AG08396 (cell line): Measurements from ENCODE around the gene NDUFAF3.

Experiments used
- DNase-seq: peaks from one replicate; pipeline ENCODE4 v3.0.0; 2012; ENCODE audit warnings: low spot score, mixed read lengths

NDUFAF3 gene, protein sequence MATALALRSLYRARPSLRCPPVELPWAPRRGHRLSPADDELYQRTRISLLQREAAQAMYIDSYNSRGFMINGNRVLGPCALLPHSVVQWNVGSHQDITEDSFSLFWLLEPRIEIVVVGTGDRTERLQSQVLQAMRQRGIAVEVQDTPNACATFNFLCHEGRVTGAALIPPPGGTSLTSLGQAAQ

GRCh38 chr3:49021813-49022687 is at the start of gene NDUFAF3:
Gene NDUFAF3, plus strand, starts transcription at chr3:49022121. Its CDS starts 24 bp downstream, at chr3:49022145.
- DNase-seq, result peak; percentile 94

- DNase-seq, result no peak
These were observed 47.7 kb upstream of the NDUFAF3 start for GRCh38 chr3:48974076-48974864.

DNA sequence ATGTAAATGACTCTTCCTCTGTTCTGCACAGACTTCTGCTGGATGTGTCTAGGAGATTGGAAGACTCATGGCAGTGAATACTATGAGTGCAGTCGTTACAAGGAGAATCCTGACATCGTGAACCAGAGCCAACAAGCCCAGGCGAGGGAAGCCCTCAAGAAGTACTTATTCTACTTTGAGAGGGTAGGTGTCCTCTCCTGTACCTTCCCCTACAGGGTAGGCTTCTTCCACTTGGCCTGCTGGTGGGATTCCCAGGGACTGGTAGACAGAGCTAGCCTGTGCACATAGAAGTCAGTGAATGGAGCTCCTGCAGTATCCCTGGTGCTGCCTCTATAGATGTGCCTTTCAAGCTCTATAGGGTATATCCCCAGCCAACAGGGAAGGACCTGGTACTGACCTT is 42.5 kb upstream of the NDUFAF3 start:
- DNase-seq, result no peak

DNA sequence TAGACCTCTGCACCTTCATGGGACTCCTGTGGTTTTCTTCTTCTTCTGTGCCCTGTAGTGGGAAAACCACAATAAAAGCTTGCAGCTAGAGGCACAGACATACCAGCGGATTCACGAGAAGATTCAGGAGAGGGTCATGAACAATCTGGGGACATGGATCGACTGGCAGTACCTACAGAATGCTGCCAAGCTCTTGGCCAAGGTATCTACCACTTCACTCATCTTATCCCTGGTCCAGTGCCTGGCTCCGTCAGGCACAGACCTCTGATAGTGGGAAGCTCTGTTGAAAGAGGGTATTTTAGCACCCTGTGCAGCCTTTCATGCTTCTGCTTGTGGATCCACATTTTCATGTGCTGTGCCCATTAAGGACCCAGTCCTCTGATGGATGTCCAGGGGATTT is 41.6 kb upstream of the NDUFAF3 start:
- no peak for DNase-seq

GRCh38 chr3:48982016-48982415 is 39.9 kb upstream of the NDUFAF3 start:
- no peak for DNase-seq

DNA sequence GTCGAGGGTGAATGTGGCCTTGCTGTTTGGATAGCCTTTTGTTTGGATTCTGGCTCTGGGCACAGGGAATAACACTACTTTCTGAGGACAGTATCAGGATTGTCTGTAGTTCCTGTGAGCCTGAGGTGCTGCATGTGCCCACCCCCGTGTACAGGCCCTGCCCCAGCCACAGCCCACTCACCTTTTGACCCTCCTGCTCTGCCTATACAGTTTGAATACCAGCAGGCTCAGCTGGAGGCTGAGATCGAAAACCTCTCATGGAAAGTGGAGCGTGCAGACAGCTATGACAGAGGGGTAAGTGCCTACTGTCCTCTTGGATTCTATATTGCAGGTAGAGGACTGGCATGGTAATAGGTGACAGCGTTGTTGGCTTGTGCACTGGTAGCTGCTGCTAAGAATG is 39.2 kb upstream of the NDUFAF3 start:
- no peak for DNase-seq

DNA sequence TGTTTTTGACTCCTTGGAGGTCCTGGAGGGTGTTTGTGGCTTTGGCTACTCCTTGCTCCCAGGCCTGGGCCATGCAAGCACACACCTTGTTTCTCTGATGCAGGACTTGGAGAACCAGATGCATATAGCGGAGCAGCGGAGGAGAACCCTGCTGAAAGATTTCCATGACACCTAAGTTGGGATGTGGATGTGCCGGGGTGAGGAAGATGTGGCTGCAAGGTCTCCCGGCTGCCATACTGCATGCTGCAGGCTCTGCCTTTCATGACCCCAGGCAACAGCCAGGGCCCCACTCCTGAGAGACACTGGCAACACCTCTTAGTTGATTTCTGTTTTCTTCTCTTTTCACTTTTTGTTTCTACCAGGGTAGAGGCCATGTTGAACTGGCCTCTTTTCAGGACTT is 38.8 kb upstream of the NDUFAF3 start:
- DNase-seq, result no peak

GRCh38 chr3:48984663-48985062 is 37.3 kb upstream of the NDUFAF3 start:
- DNase-seq, result no peak

DNA sequence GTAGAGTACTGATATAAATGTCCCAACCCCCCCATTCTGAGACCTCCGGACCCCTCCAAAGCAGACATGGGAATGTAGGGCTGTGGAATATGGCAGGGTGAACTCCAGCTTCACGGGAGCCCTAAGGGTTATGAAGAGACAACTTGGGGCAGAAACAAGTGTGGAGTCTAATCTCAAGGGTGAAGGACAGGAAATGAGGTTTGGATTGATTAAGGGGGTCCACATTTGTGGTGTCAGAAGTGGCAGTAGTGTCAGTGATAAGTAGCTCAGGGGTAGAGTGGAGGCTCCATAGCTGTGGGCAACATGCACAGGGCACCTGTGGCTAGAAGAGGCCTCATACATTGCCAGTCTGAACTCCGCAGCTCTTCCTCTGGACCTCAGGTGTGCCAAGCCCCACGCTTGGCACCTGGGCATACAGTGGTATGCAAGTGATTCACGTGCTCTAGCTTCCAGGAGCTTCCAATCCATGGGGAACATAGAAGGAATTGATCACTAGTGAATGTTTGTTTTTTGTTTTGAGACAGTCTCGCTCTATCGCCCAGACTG is 36.0 kb upstream of the NDUFAF3 start:
- no peak for DNase-seq

DNA sequence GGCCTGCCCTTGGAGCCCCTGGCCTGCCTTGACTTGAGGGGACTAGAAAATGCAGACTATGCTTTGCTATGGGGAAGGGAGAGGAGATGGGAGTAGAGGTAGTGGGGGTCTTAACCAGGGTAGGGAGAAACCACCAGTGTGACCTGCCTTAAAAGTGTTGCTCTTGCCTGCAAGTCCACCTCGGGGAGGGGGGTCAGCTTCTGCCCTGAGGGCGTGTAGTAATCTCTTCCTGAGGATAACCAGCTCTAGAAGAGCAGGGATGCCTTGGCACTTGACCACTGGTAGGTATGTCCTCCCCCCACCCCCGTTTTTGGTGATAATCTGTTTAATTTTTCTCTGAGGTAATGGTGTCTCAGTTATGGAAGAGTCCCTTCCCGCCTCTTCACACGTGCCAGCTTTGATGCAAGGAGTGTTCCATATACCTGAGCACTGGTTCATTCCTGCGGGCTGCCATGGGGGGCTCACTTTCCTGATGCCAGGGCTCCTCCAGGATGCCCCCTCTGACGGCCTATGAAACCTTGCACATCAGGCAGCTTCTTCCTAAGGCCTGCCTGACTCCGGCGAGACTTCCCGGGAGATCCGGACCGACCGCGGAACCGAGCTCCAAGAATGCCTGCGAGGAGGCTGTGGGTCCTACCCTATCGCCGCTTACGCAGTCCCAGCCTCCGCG is 32.7 kb upstream of the NDUFAF3 start:
- DNase-seq, result no peak

- peak; percentile 92 for DNase-seq
These were observed 31.9 kb upstream of the NDUFAF3 start, which contains the start of gene P4HTM for GRCh38 chr3:48989796-48990635. Gene P4HTM, plus strand, starts transcription at chr3:48990241. Its CDS starts 16 bp downstream, at chr3:48990257.

DNA sequence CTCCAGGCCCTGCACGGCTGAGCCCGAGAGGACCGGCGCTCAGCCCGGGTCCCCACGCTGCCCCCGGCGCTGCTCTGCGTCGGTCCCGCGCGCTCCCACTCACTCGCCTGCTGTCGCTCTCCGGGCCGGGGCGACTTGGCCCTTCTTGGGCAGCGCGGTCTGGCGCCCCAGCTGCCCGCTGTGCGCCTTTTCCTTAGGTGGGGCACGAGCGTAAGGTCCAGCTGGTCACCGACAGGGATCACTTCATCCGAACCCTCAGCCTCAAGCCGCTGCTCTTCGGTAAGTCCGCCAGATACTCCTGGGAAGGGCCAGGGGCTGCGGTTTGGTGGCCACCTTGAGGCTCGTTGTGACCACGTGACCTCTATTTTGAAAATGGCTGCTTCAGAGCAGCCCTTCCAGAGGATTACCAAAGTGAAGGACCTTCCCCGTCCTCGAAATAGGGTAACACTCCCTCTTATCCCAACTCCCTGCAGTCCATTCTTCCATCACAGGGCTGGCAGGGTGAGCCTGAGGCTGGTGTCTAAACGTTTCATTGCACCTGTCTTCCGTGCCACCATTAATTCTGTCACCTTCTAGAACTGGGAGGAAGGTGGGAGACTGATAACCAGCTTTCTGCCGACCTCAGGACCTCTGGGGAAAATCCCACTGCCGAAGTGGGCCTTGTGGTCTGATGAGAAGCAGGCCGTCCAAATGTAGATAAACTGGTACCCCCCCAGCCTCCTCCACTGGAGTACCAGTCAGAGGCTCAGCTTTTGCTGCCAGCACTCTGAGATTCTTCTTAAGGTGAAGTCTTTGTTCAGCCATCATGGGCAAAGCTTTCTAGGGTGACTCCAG is 31.1 kb upstream of the NDUFAF3 start:
- no peak for DNase-seq

DNA sequence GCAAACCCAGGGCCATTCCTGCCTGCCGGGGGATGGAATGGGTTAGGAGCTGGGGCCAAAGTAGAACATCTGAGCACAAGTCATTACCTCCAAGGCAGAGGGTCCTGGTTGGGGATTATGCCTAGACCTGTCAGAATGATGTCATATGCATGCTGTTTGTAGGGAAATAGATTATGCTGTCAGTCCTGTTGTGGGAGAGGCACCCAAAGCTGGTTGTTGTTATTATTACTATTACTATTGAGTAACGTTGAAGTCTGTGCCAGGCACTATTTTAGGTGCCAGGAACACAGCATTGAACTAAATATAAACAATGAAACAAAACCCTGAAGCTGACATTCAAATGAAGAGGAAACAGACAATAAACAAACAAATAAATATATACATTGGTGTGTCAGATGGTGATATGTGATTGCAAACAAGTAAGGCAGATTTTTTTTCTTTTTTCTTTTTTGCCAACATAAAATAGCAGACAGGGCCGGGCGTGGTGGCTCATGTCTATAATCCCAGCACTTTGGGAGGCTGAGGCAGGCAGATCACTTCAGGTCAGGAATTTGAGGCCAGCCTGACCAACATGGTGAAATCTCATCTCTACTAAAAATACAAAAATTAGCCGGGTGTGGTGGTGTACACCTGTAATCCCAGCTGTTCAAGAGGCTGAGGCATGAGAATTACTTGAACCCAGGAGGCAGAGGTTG is 29.9 kb upstream of the NDUFAF3 start:
- DNase-seq, result no peak

- no peak for DNase-seq
These were observed 28.1 kb upstream of the NDUFAF3 start for GRCh38 chr3:48993834-48994233.

DNA sequence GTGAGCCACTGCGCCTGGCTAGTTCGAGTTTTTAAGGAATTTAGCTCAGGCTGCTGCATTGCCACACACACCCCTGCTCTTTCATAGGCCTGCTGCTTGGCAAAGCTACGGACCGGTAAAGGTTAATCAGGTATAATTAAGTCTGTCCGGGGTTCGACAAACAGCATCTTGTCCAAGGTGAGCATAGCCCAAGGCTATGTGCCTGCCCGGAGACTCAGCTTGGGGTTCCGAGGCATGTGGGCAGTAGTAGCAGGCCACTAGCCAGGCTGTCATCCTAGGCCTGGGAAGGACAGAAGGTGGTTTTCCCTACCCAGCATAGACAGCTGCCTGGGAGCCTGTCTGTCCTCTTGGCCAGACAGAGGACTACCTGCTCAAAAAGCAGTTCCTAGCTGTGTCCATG is 25.3 kb upstream of the NDUFAF3 start:
- DNase-seq, result no peak

DNA sequence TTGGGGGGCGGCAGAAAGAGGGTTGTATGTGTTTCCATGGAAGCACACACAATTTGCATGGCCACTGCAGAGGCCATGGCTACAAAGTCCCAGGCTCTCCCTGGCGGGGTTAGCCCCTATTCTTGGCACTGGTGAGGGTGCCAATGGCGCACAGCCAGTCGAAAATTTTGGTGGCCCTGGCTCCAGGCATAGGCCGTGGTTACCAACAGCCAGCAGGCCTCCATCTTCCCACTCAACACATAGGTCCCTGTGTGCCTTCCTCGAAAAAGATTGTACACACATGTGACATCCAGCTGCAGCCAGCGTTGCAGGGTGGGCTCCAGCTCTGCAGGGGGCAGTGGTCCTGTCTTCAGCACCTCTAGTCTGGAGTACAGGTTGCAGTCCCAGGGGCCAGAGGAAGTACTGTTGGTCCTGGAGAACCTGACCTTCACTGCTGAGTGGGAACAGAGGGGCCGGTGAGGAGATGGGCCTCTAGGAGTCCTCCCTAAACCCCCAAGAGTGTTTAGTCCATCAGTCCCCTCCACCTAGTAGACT is 24.8 kb upstream of the NDUFAF3 start:
- no peak for DNase-seq

GRCh38 chr3:48997714-48998637 is 23.9 kb upstream of the NDUFAF3 start:
- no peak for DNase-seq
